Ovary (tissue), 3 donors: ENCODE data around the gene ALPP.

Experiments
- POLR2A ChIP-seq: fragments of 450-650 bp; IDR thresholded peaks from one replicate; pipeline ENCODE4 v1.6.1; 2017; ENCODE audit warnings: antibody characterized with exemption, mild to moderate bottlenecking, moderate library complexity
- TF ChIP-seq, protein P1 (sequence below), 3 donors: fragments of 450-650 bp in 2 of 3; fragments of 200-600 bp in 1 of 3; IDR thresholded peaks; one replicate each; pipeline versions ENCODE4 v1.5.1 to v1.8.0; 2016 to 2022; ENCODE audit warnings: antibody characterized with exemption in 3 of 3, mild to moderate bottlenecking in 1 of 3
- donor health status: DM: no; HTN: no; CAD: no.

DNA sequence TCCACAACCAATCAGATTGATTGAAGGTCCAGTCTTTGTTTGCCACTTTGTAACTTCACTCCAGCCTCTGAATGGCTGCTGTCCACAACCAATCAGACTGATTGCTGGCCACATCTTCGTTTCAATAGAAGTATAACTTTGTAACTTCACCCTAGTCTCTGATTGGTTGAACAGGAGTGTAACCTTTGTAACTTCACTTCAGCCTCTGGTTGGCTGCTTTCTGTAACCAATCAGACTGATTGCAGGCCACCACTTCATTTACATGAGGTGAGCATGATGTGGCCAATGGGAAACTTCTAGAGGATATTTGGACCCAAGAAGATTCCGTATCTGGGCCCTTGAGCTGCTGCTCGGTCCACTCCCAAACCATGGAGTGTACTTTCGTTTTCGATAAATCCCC, 16.9 kb upstream of the ALPP start:
- TF ChIP-seq, protein P1, sequence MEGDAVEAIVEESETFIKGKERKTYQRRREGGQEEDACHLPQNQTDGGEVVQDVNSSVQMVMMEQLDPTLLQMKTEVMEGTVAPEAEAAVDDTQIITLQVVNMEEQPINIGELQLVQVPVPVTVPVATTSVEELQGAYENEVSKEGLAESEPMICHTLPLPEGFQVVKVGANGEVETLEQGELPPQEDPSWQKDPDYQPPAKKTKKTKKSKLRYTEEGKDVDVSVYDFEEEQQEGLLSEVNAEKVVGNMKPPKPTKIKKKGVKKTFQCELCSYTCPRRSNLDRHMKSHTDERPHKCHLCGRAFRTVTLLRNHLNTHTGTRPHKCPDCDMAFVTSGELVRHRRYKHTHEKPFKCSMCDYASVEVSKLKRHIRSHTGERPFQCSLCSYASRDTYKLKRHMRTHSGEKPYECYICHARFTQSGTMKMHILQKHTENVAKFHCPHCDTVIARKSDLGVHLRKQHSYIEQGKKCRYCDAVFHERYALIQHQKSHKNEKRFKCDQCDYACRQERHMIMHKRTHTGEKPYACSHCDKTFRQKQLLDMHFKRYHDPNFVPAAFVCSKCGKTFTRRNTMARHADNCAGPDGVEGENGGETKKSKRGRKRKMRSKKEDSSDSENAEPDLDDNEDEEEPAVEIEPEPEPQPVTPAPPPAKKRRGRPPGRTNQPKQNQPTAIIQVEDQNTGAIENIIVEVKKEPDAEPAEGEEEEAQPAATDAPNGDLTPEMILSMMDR (IDR thresholded peaks at IDR 0.05) = no peak
- no peak for TF ChIP-seq POLR2A
